A549 (cell line): ENCODE results near the gene PBX3. TPM values are rescaled to one million over a fixed set of nuclear protein-coding genes. Genes with fewer than 3 reads are reported as not detected.

Source experiments
- ATAC-seq, 2 experiments: fragments of 200-7000 bp in 1 of 2; fragments of >200 bp in 1 of 2; cut with Nextera tagmentation in 1 of 2; cut with Tn5 transposase in 1 of 2; 3 replicates each; pipeline versions ENCODE4 v1.8.0 to v1.9.1; 2018 to 2020; ENCODE audit warnings: mild to moderate bottlenecking in 1 of 2, moderate library complexity in 1 of 2
- CTCF ChIA-PET: fragments of 300-600 bp; sonication (Branson Sonifier 250); formaldehyde crosslinking; extraction: SDS; loops from one replicate; lab custom pipeline; 2021; ENCODE audit warnings: antibody characterized with exemption, inconsistent platforms; lab: Yijun Ruan, JAX
- POLR2A ChIA-PET: fragments of 350-600 bp; formaldehyde crosslinking; extraction: SDS; loops from one replicate; lab custom pipeline; 2021; ENCODE audit warnings: antibody characterized with exemption, inconsistent platforms; lab: Yijun Ruan, JAX
- DNase-seq, 2 experiments: peaks; one replicate each; pipeline versions ENCODE4 v3.0.0 to v3.0.0-alpha.2; 2011 to 2016; ENCODE audit warnings: low read depth in 1 of 2, low spot score in 1 of 2
- FAIRE-seq: peaks from 2 replicates; lab custom pipeline; 2011; peaks lifted over from hg19 to GRCh38; lab: Jason Lieb, UNC
- H3K27ac ChIP-seq, 2 experiments: fragments of >200 bp; sonication (Bioruptor Twin); formaldehyde crosslinking; 3 replicates each; pipeline ENCODE4 v1.5.1; 2016 to 2017
- H3K4me1 ChIP-seq: fragments of >200 bp; sonication (Bioruptor Twin); formaldehyde crosslinking; 3 replicates; pipeline ENCODE4 v1.6.1; 2016
- H3K4me2 ChIP-seq: fragments of >200 bp; sonication (Bioruptor Twin); formaldehyde crosslinking; 3 replicates; pipeline ENCODE4 v1.6.1; 2016
- H3K4me3 ChIP-seq: fragments of >200 bp; sonication (Bioruptor Twin); formaldehyde crosslinking; 3 replicates; pipeline ENCODE4 v1.5.1; 2016
- H3K9me3 ChIP-seq: fragments of >200 bp; sonication (Bioruptor Twin); formaldehyde crosslinking; 3 replicates; pipeline ENCODE4 v1.6.1; 2016
- CBX2 ChIP-seq: fragments of 200-600 bp; sonication (generic); IDR thresholded peaks from 2 replicates; pipeline ENCODE4 v1.6.1; 2016; ENCODE audit warnings: low read depth, mild to moderate bottlenecking, borderline replicate concordance
- CBX8 ChIP-seq: fragments of 200-600 bp; sonication (generic); IDR thresholded peaks from 2 replicates; pipeline ENCODE4 v1.6.1; 2016
- CHD4 ChIP-seq: fragments of 200-600 bp; sonication (generic); IDR thresholded peaks from 2 replicates; pipeline ENCODE4 v1.6.1; 2016; ENCODE audit warnings: antibody characterized with exemption, mild to moderate bottlenecking, borderline replicate concordance
- E2F6 ChIP-seq: IDR thresholded peaks from 2 replicates; pipeline ENCODE4 v1.6.1; 2012; ENCODE audit warnings: low read depth, borderline replicate concordance
- ESRRA ChIP-seq: fragments of 150-350 bp; IDR thresholded peaks from 2 replicates; pipeline ENCODE4 v1.6.1; 2014; ENCODE audit warnings: mild to moderate bottlenecking, low read length, borderline replicate concordance
- FOSL2 ChIP-seq, 2 experiments: fragments of 450-650 bp in 1 of 2; fragments of >200 bp in 1 of 2; sonication (Bioruptor Twin) in 1 of 2; formaldehyde crosslinking; IDR thresholded peaks; 2 replicates each; pipeline versions ENCODE4 v1.5.0 to v1.6.1; 2016 to 2020; ENCODE audit warnings: mild to moderate bottlenecking in 1 of 2, moderate library complexity in 1 of 2
- HEYL ChIP-seq: fragments of 250-450 bp; sonication (Bioruptor Pico); IDR thresholded peaks from 2 replicates; pipeline ENCODE4 v1.8.0; 2021; ENCODE audit warnings: mild to moderate bottlenecking, moderate library complexity
- HOXA7 ChIP-seq: fragments of 250-450 bp; sonication (Bioruptor Pico); IDR thresholded peaks from 2 replicates; pipeline ENCODE4 v1.5.0; 2020; ENCODE audit warnings: mild to moderate bottlenecking, moderate library complexity
- HOXB5 ChIP-seq: fragments of 250-450 bp; sonication (Bioruptor Pico); IDR thresholded peaks from 2 replicates; pipeline ENCODE4 v1.5.0; 2020; ENCODE audit warnings: mild to moderate bottlenecking, moderate library complexity
- JUN ChIP-seq, 2 experiments: fragments of >200 bp; sonication (Bioruptor Twin); formaldehyde crosslinking; IDR thresholded peaks; 2 replicates in 1 of 2; 3 replicates in 1 of 2; pipeline ENCODE4 v1.6.1; 2016 to 2017
- JUNB ChIP-seq: fragments of >200 bp; sonication (Bioruptor Twin); formaldehyde crosslinking; IDR thresholded peaks from 2 replicates; pipeline ENCODE4 v1.6.1; 2016
- KDM1A ChIP-seq: fragments of 200-600 bp; sonication (generic); IDR thresholded peaks from 2 replicates; pipeline ENCODE4 v1.6.1; 2016; ENCODE audit warnings: low read depth, mild to moderate bottlenecking
- KDM5A ChIP-seq: fragments of 200-600 bp; sonication (generic); IDR thresholded peaks from 2 replicates; pipeline ENCODE4 v1.6.1; 2016; ENCODE audit warnings: antibody characterized with exemption, mild to moderate bottlenecking
- MAZ ChIP-seq: fragments of 150-350 bp; IDR thresholded peaks from 2 replicates; pipeline ENCODE4 v1.6.1; 2014; ENCODE audit warnings: antibody characterized with exemption, low read depth, low read length, borderline replicate concordance
- NFE2L2 ChIP-seq: fragments of 150-350 bp; conservative IDR thresholded peaks from 2 replicates; pipeline ENCODE4 v1.6.1; 2014; ENCODE audit warnings: low read length
- PHF8 ChIP-seq: fragments of 200-600 bp; sonication (generic); IDR thresholded peaks from 2 replicates; pipeline ENCODE4 v1.6.1; 2016; ENCODE audit warnings: low read depth, mild to moderate bottlenecking, antibody characterized with exemption, moderate library complexity, borderline replicate concordance
- POLR2A ChIP-seq: IDR thresholded peaks from 2 replicates; pipeline ENCODE4 v1.6.1; 2012; ENCODE audit warnings: mild to moderate bottlenecking, low read length
- POLR2AphosphoS2 ChIP-seq: conservative IDR thresholded peaks from 2 replicates; pipeline ENCODE4 v1.6.1; 2012; ENCODE audit warnings: low read length, improper control_type of control experiment, inconsistent platforms
- RAD21 ChIP-seq, 2 experiments: fragments of >200 bp in 1 of 2; sonication (Bioruptor Twin) in 1 of 2; formaldehyde crosslinking in 1 of 2; IDR thresholded peaks in 1 of 2; conservative IDR thresholded peaks in 1 of 2; 2 replicates in 1 of 2; 3 replicates in 1 of 2; pipeline ENCODE4 v1.6.1; 2012 to 2018; ENCODE audit warnings: inconsistent platforms in 1 of 2
- RCOR1 ChIP-seq: fragments of 150-350 bp; IDR thresholded peaks from 2 replicates; pipeline ENCODE4 v1.6.1; 2014; ENCODE audit warnings: antibody characterized with exemption, low read length, low read depth
- RNF2 ChIP-seq: fragments of 200-600 bp; sonication (generic); IDR thresholded peaks from 2 replicates; pipeline ENCODE4 v1.6.1; 2016; ENCODE audit warnings: low read depth, mild to moderate bottlenecking, antibody characterized with exemption, moderate library complexity, borderline replicate concordance
- SREBF2 ChIP-seq: fragments of 450-650 bp; IDR thresholded peaks from 2 replicates; pipeline ENCODE4 v1.6.1; 2014; ENCODE audit warnings: mild to moderate bottlenecking, moderate library complexity
- TFCP2L1 ChIP-seq: fragments of 250-450 bp; sonication (Bioruptor Pico); IDR thresholded peaks from 2 replicates; pipeline ENCODE4 v1.5.0; 2021; ENCODE audit warnings: mild to moderate bottlenecking
- TP53 ChIP-seq: fragments of 250-450 bp; sonication (Bioruptor Pico); IDR thresholded peaks from 2 replicates; pipeline ENCODE4 v1.5.0; 2021; ENCODE audit warnings: mild to moderate bottlenecking, moderate library complexity
- ZFP36 ChIP-seq: fragments of 450-650 bp; IDR thresholded peaks from 2 replicates; pipeline ENCODE4 v1.6.1; 2014; ENCODE audit warnings: borderline replicate concordance; ENCODE audit not compliant: partially characterized antibody
- ZSCAN20 ChIP-seq: fragments of 250-450 bp; sonication (Bioruptor Pico); IDR thresholded peaks from 2 replicates; pipeline ENCODE4 v1.8.0; 2022; ENCODE audit warnings: mild to moderate bottlenecking, moderate library complexity
- WGBS: methylation state at CpG from one replicate; pipeline ENCODE4 v1.1.6; 2017; ENCODE audit errors: missing lambda C conversion rate; 5-methylcytosine and 5-hydroxymethylcytosine counted together
- polyA plus RNA-seq, 4 experiments: library from polyadenylated mRNA; depleted of rRNA in 3 of 4; stranded (reverse); fragments of >200 nt; fragmentation: RNase III in 1 of 4; extraction: RNeasy Plus Mini Kit Qiagen cat#74134 plus additional on column Dnase treatment in 1 of 4; gene quantifications; 2 replicates in 3 of 4; 3 replicates in 1 of 4; pipeline ENCODE4 v1.2.3, GENCODE V29; 2011 to 2017
- TF ChIP-seq, protein P1 (sequence below): fragments of 150-350 bp; IDR thresholded peaks from 2 replicates; pipeline ENCODE4 v1.6.1; 2014; ENCODE audit warnings: low read depth, mild to moderate bottlenecking, low read length
- TF ChIP-seq, protein P2 (sequence below): fragments of 450-650 bp; IDR thresholded peaks from 2 replicates; pipeline ENCODE4 v1.6.1; 2014; ENCODE audit warnings: antibody characterized with exemption

PBX3 gene
- polyA plus RNA-seq, 2 of the 4 experiments (the other 2 are of a cell fraction): 10.7 to 23.5 TPM

DNA sequence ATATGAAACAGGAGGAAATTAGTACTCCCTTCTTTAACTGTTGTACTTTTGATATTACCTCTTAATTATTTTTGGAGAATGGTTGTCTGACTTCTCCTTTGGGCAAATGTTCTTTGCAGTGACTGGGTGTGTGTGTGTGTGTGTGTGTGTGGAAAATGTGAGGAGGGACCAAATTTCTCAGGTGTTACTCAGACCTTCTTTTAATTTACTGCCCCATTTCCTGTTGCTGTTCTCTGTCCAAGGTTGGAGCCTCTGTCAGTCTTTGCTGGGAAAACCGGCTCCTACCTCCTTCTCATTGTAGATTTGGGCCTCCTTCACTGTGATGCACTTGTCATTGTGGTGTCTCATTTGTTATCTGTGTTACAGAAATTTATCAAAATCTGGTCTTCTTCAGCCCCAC is 68.4 kb downstream of the PBX3 start (continued):
- TF ChIP-seq HOXB5 (CRISPR knock-in tag): no peak
- no peak for TF ChIP-seq RNF2
- TF ChIP-seq CBX2: no peak
- TF ChIP-seq JUNB: no peak
- no peak for TF ChIP-seq ZSCAN20 (CRISPR knock-in tag)
- no peak for TF ChIP-seq RCOR1
- no peak for TF ChIP-seq HOXA7 (CRISPR knock-in tag)
- TF ChIP-seq, all 56 proteins: peak for 0

GRCh38 chr9:125816321-125816720 is 69.1 kb downstream of the PBX3 start:
- WGBS: 95% methylated on average over 5 of the region's 5 CpGs
- Histone ChIP-seq H3K27ac (no peak overlapping the region), H3K4me1 (peaks cover 6% of the 10 kb centered on the region; the same call in 2 of the 3 replicates), H3K9me3 (no peaks in the 10 kb centered on the region), H3K4me3 (no peak overlapping the region), H3K4me2 (no peak overlapping the region)
- DNase-seq (no peak), ATAC-seq (no peak), FAIRE-seq (no peak)
- no peak for TF ChIP-seq RAD21 (conservative IDR thresholded peaks at IDR 0.05 in 1 of 2, IDR thresholded peaks at IDR 0.05 in 1 of 2)
- no peak for TF ChIP-seq JUNB
- TF ChIP-seq ZFP36: no peak
- no peak for TF ChIP-seq ESRRA
- no peak for TF ChIP-seq FOSL2 (IDR thresholded peaks at IDR 0.05)
- no peak for TF ChIP-seq FOSL2 (CRISPR knock-in tag; IDR thresholded peaks at IDR 0.05)
- TF ChIP-seq CBX2: no peak
- no peak for TF ChIP-seq CBX8
- TF ChIP-seq, protein P1, sequence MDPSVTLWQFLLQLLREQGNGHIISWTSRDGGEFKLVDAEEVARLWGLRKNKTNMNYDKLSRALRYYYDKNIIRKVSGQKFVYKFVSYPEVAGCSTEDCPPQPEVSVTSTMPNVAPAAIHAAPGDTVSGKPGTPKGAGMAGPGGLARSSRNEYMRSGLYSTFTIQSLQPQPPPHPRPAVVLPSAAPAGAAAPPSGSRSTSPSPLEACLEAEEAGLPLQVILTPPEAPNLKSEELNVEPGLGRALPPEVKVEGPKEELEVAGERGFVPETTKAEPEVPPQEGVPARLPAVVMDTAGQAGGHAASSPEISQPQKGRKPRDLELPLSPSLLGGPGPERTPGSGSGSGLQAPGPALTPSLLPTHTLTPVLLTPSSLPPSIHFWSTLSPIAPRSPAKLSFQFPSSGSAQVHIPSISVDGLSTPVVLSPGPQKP: no peak
- TF ChIP-seq, protein P2, sequence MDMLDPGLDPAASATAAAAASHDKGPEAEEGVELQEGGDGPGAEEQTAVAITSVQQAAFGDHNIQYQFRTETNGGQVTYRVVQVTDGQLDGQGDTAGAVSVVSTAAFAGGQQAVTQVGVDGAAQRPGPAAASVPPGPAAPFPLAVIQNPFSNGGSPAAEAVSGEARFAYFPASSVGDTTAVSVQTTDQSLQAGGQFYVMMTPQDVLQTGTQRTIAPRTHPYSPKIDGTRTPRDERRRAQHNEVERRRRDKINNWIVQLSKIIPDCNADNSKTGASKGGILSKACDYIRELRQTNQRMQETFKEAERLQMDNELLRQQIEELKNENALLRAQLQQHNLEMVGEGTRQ: no peak
- POLR2A ChIA-PET: no interaction called here
- CTCF ChIA-PET: no interaction called here

GRCh38 chr9:125820100-125820804 is 73.1 kb downstream of the PBX3 start:
- TF ChIP-seq MAZ: no peak
- TF ChIP-seq E2F6: no peak
- TF ChIP-seq CHD4: no peak
- no peak for TF ChIP-seq KDM5A
- TF ChIP-seq TFCP2L1: no peak
- TF ChIP-seq POLR2AphosphoS2: no peak
- TF ChIP-seq SREBF2: no peak
- no peak for TF ChIP-seq RCOR1
- TF ChIP-seq PHF8: no peak
- no peak for TF ChIP-seq HEYL (CRISPR knock-in tag)
- TF ChIP-seq TP53 (CRISPR knock-in tag): no peak
- no peak for TF ChIP-seq POLR2A
- no peak for TF ChIP-seq KDM1A
- TF ChIP-seq HOXA7 (CRISPR knock-in tag): no peak
- TF ChIP-seq JUN (IDR thresholded peaks at IDR 0.05): no peak
- no peak for TF ChIP-seq NFE2L2
- no peak overlapping the region for H3K27ac ChIP-seq
- CTCF ChIA-PET: no interaction called here
- 82% methylated on average over 4 of the region's 4 CpGs for WGBS
- no peak overlapping the region for H3K4me3 ChIP-seq
- POLR2A ChIA-PET: no interaction called here
- DNase-seq (no peak), FAIRE-seq (no peak), ATAC-seq (no peak)
- no peaks in the 10 kb centered on the region for H3K9me3 ChIP-seq
- no peak overlapping the region for H3K4me2 ChIP-seq
- H3K4me1 ChIP-seq: peaks cover 5% of the 10 kb centered on the region; the same call in 2 of the 3 replicates
